HUES6 (cell line): ENCODE measurements around the gene SLC36A3.
"Not testable (repeated sequence)": the region's sequence is repeated elsewhere in the genome, so short reads cannot be mapped to it uniquely, and the experiment has no call there.

Source experiments
- H3K27ac ChIP-seq: 2 replicates; pipeline ENCODE4 v1.7.0; 2013; ENCODE audit warnings: low read depth, mild to moderate bottlenecking, low read length, inconsistent platforms
- H3K27me3 ChIP-seq: 2 replicates; pipeline ENCODE4 v1.6.1; 2013; ENCODE audit warnings: low read length; ENCODE audit not compliant: control insufficient read depth, insufficient read depth
- H3K36me3 ChIP-seq: 2 replicates; pipeline ENCODE4 v1.6.1; 2013; ENCODE audit warnings: low read length; ENCODE audit not compliant: control insufficient read depth, insufficient read depth
- H3K4me1 ChIP-seq: 2 replicates; pipeline ENCODE4 v1.6.1; 2013; ENCODE audit warnings: low read length; ENCODE audit not compliant: control insufficient read depth, insufficient read depth
- H3K4me3 ChIP-seq: 2 replicates; pipeline ENCODE4 v1.5.1; 2013; ENCODE audit warnings: low read depth, low read length
- H3K9ac ChIP-seq: one replicate; pipeline ENCODE4 v1.6.1; 2013; ENCODE audit warnings: mild to moderate bottlenecking, low read length
- H3K9me3 ChIP-seq: 2 replicates; pipeline ENCODE4 v1.6.1; 2013; ENCODE audit warnings: low read depth, low read length; ENCODE audit not compliant: control insufficient read depth, insufficient read depth

Gene SLC36A3

GRCh38 chr5:151250346-151251000 is 53.1 kb downstream of the SLC36A3 start:
- H3K4me3 ChIP-seq: no peak overlapping the region
- H3K9me3 ChIP-seq: no peaks in the 10 kb centered on the region
- H3K4me1 ChIP-seq: peaks cover 13% of the 10 kb centered on the region
- H3K27ac ChIP-seq: no peak overlapping the region
- no peaks in the 10 kb centered on the region for H3K36me3 ChIP-seq
- H3K9ac ChIP-seq: no peak overlapping the region
- H3K27me3 ChIP-seq: no peaks in the 10 kb centered on the region

DNA sequence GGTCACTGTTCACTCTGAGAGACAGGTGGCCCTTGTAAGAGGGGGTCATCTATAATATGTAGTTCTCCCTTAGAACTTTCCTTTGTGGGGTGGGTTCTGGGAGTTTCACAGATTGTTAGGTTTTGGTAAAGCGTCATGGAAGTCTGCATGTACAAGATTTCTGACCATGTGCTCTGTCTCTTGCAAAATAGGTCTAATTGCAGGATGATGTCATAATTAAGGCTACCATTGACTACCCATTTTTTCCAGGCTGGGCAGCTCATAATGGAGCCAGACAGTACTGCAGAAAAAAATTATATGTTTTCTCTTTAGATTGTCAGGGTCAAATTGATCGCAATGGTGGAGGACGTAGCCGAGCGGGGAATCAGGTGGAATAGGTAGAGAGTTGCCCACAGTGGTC is 54.3 kb downstream of the SLC36A3 start:
- no peaks in the 10 kb centered on the region for H3K9me3 ChIP-seq

DNA sequence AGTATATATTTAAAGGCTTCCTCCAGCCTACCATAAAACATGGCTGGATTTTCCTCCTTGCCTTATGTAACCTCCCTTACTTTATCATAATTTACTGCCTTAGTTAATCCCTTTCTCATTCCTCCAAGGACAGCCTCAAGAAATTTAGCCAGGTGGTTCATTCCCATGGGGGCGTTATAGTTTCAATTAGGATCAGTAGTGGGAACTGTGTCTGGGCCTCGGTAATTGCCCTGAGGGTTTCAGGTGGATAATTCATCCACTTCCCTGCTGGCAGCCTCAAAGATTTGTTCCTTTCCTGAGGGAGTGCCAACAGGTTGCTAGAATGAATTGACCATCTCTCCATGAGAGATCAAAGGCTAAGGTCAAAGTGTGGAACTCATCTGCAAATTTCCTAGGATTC is 54.9 kb downstream of the SLC36A3 start:
- peaks cover 13% of the 10 kb centered on the region for H3K4me1 ChIP-seq
- H3K9me3 ChIP-seq: no peaks in the 10 kb centered on the region

More for the DNA sequence above, 54.3 kb downstream of the SLC36A3 start:
- Histone ChIP-seq H3K4me1 (peaks cover 13% of the 10 kb centered on the region), H3K36me3 (no peaks in the 10 kb centered on the region), H3K27me3 (no peaks in the 10 kb centered on the region), H3K9ac (no peak overlapping the region), H3K4me3 (no peak overlapping the region), H3K27ac (no peak overlapping the region)

DNA sequence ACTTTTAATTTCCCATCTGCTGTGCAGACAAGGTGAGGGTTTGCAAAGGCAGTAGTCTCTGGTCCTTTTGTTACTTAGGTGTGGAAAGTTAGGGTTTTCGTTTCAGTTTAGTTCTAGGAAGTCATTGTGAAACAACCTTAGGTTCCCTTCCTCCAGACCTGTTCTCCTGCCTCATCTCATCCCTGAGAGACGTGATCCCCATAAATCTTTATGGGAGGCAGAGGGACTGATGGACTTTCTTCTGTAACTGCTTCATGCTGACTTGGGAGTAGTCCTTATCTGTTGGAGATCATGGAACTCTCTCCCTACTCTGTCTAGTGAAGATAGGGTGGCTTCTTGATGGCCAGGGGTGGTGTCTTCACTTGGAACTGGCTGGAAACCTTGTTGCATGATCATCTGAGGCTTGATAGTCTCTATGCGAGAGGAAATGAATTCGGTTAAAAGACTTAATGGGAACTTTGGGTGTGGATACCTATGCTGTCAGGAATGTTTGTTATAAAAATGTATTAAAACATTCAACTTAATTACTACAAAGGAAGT is 57.8 kb downstream of the SLC36A3 start:
- no peaks in the 10 kb centered on the region for H3K9me3 ChIP-seq
- H3K4me3 ChIP-seq: no peak overlapping the region
- no peaks in the 10 kb centered on the region for H3K27me3 ChIP-seq
- no peaks in the 10 kb centered on the region for H3K36me3 ChIP-seq
- H3K9ac ChIP-seq: no peak overlapping the region
- peaks cover 14% of the 10 kb centered on the region for H3K4me1 ChIP-seq
- H3K27ac ChIP-seq: no peak overlapping the region

More for the DNA sequence above, 54.9 kb downstream of the SLC36A3 start:
- Histone ChIP-seq H3K4me3 (no peak overlapping the region), H3K27ac (no peak overlapping the region), H3K9ac (no peak overlapping the region), H3K36me3 (no peaks in the 10 kb centered on the region), H3K27me3 (no peaks in the 10 kb centered on the region)

GRCh38 chr5:151244206-151244605 is 59.4 kb downstream of the SLC36A3 start:
- no peaks in the 10 kb centered on the region for H3K36me3 ChIP-seq
- no peak overlapping the region for H3K27ac ChIP-seq
- H3K4me1 ChIP-seq: peaks cover 8% of the 10 kb centered on the region
- no peak overlapping the region for H3K9ac ChIP-seq
- H3K27me3 ChIP-seq: no peaks in the 10 kb centered on the region
- H3K9me3 ChIP-seq: no peaks in the 10 kb centered on the region
- H3K4me3 ChIP-seq: no peak overlapping the region

- Histone ChIP-seq H3K27me3 (no peaks in the 10 kb centered on the region), H3K9ac (no peak overlapping the region), H3K4me3 (no peak overlapping the region), H3K27ac (no peak overlapping the region), H3K36me3 (no peaks in the 10 kb centered on the region), H3K4me1 (peaks cover 13% of the 10 kb centered on the region), H3K9me3 (no peaks in the 10 kb centered on the region)
These were observed 60.0 kb downstream of the SLC36A3 start for GRCh38 chr5:151243564-151243963.

DNA sequence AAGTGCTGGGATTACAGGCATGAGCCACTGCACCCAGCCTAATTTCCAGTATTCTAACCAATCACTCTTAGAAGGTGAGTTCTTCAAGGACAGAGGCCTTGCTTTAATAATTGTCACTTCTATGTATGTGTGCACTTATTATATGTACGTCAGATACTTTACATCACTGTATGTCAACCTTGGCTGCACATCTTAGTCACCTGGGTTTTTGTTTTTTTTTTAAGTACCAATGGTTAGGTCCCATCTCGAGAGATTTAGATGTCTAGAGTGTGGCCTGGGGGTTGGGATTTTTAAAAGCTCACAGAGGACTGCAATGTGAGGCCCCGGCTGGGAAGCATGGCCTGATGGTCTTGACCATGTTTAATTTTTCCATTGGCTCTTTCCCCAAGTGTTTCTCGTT is 60.4 kb downstream of the SLC36A3 start:
- H3K9ac ChIP-seq: no peak overlapping the region

DNA sequence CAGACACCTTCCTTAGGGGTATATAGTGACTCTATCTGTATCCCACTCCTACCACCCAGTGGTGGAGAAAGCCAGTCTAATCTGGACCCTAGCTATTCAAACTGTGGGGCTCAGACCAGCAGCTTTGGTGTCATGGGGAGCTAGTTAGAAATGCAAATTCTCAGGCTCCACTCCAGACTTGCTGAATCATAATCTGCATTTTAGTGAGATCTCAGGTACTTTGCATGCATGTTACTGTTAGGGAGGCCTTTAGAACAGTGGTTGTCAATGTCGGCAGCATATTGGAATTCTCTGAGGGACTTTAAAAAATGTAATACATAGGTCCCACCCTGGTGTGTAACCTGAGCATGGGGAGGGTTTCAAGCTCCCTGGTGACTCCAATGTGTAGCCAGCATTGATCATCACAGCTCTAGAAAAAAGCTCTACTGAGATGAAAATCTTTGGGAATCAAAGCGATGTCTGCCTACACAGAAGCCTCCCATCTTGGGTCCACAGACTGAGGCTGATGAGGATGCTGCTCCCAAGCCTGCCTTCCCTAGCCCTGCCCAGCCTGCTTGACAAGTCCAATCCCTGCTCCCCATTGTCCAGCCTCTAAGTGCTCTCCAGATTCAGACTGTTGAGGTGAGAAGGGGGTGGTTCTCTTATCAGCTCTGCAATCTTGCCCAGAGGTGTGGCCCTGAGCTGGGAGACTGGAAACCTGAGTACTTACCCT is 62.5 kb downstream of the SLC36A3 start:
- no peak overlapping the region for H3K27ac ChIP-seq
- no peaks in the 10 kb centered on the region for H3K9me3 ChIP-seq
- H3K36me3 ChIP-seq: no peaks in the 10 kb centered on the region
- H3K9ac ChIP-seq: no peak overlapping the region
- H3K4me1 ChIP-seq: peaks cover 19% of the 10 kb centered on the region
- H3K4me3 ChIP-seq: no peak overlapping the region
- H3K27me3 ChIP-seq: no peaks in the 10 kb centered on the region

More for the DNA sequence above, 60.4 kb downstream of the SLC36A3 start:
- Histone ChIP-seq H3K9me3 (no peaks in the 10 kb centered on the region), H3K4me3 (no peak overlapping the region), H3K4me1 (peaks cover 17% of the 10 kb centered on the region), H3K36me3 (no peaks in the 10 kb centered on the region), H3K27me3 (no peaks in the 10 kb centered on the region), H3K27ac (no peak overlapping the region)

DNA sequence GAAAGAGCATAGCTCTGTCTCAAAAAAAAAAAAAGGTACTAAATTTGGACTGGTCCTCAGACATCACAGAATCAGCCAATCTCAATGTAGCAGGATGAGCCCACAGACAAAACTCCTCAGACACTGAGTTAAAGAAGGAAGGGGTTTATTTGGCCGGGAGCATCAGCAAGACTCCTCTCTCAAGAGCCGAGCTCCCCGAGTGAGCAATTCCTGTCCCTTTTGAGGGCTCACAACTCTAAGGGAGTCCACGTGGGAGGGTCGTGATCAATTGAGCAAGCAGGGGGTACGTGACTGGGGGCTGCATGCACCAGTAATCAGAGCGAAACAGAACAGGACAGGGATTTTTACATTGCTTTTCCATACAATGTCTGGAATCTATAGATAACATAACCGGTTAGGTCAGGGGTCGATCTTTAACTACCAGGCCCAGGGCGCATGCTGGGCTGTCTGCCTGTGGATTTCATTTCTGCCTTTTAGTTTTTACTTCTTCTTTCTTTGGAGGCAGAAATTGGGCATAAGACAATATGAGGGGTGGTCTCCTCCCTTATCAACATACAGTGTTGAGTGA is 63.2 kb downstream of the SLC36A3 start:
- H3K9ac ChIP-seq, H3K27ac ChIP-seq, H3K36me3 ChIP-seq, H3K9me3 ChIP-seq, H3K27me3 ChIP-seq, H3K4me3 ChIP-seq: not testable (repeated sequence)
- peaks cover 19% of the 10 kb centered on the region for H3K4me1 ChIP-seq

- H3K4me3 ChIP-seq: no peak overlapping the region
- no peaks in the 10 kb centered on the region for H3K27me3 ChIP-seq
- no peaks in the 10 kb centered on the region for H3K9me3 ChIP-seq
- H3K9ac ChIP-seq: no peak overlapping the region
- no peaks in the 10 kb centered on the region for H3K36me3 ChIP-seq
- no peak overlapping the region for H3K27ac ChIP-seq
- peaks cover 19% of the 10 kb centered on the region for H3K4me1 ChIP-seq
These were observed 64.2 kb downstream of the SLC36A3 start for GRCh38 chr5:151239237-151239861.

- Histone ChIP-seq H3K36me3 (no peaks in the 10 kb centered on the region), H3K9me3 (no peaks in the 10 kb centered on the region), H3K9ac (no peak overlapping the region), H3K27ac (no peak overlapping the region), H3K27me3 (no peaks in the 10 kb centered on the region), H3K4me3 (no peak overlapping the region), H3K4me1 (peaks cover 19% of the 10 kb centered on the region)
These were observed 65.2 kb downstream of the SLC36A3 start for GRCh38 chr5:151238303-151238741.
